Stimulated activated CD4-positive, alpha-beta T cell treated with anti-CD3 and anti-CD28 coated beads, Interleukin-15, amount 100 ng/mL, for 24 hours (primary cell): ENCODE results near the gene LINC01488.

Experiments used
- DNase-seq: peaks from one replicate; pipeline ENCODE4 v3.0.0-alpha.2; 2020

Gene LINC01488

GRCh38 chr11:69481393-69481844 lies at the start of gene LINC01488:
Gene LINC01488, plus strand, starts transcription at chr11:69481663.
- no peak for DNase-seq

- no peak for DNase-seq
Measured at GRCh38 chr11:69431893-69432738, 49.3 kb upstream of the LINC01488 start.

GRCh38 chr11:69433741-69434140 lies 47.7 kb upstream of the LINC01488 start:
- no peak for DNase-seq

- DNase-seq, result no peak
Measured at GRCh38 chr11:69434471-69434931, 47.0 kb upstream of the LINC01488 start.

GRCh38 chr11:69435161-69435986 lies 46.1 kb upstream of the LINC01488 start:
- no peak for DNase-seq

GRCh38 chr11:69436041-69436982 lies 45.2 kb upstream of the LINC01488 start:
- DNase-seq, result no peak

GRCh38 chr11:69437001-69437875 lies 44.2 kb upstream of the LINC01488 start:
- no peak for DNase-seq

GRCh38 chr11:69437876-69438205 lies 43.6 kb upstream of the LINC01488 start:
- DNase-seq, result no peak

GRCh38 chr11:69438286-69438920 lies 43.1 kb upstream of the LINC01488 start:
- no peak for DNase-seq

GRCh38 chr11:69439127-69439526 lies 42.3 kb upstream of the LINC01488 start:
- DNase-seq, result no peak

- no peak for DNase-seq
Measured at GRCh38 chr11:69439651-69440464, 41.6 kb upstream of the LINC01488 start.

GRCh38 chr11:69440876-69441275 lies 40.6 kb upstream of the LINC01488 start:
- DNase-seq, result no peak

GRCh38 chr11:69442012-69442806 lies 39.3 kb upstream of the LINC01488 start:
- peak; percentile 15 for DNase-seq

GRCh38 chr11:69442807-69443137 lies 38.7 kb upstream of the LINC01488 start:
- DNase-seq, result no peak

GRCh38 chr11:69443138-69443967 lies 38.1 kb upstream of the LINC01488 start:
- peak; percentile 90 for DNase-seq

- DNase-seq, result no peak
Measured at GRCh38 chr11:69443968-69444364, 37.5 kb upstream of the LINC01488 start.

GRCh38 chr11:69444381-69445130 lies 36.9 kb upstream of the LINC01488 start:
- peak; percentile 14 for DNase-seq

- no peak for DNase-seq
Measured at GRCh38 chr11:69445131-69445470, 36.4 kb upstream of the LINC01488 start.
